Measurements from ENCODE around the gene PARVB. TPM values are rescaled to one million over a fixed set of nuclear protein-coding genes. Genes with fewer than 3 reads are reported as not detected.

The PARVB gene
- polyA plus RNA-seq, 1 experiment, result 65.8 TPM

GRCh38 chr22:44194569-44194968 is 170.5 kb downstream of the PARVB start:
- POLR2A ChIA-PET, result no interaction called here
- CTCF ChIA-PET, result interaction anchor here (0.6 kb wide), 1 partner anchor 1197 kb away, joined by 4 read pairs; no protein-coding TSS in a partner anchor
- Histone ChIP-seq H3K36me3 (ENCODE audit: control insufficient read depth, insufficient read depth, low read length) (no peaks in the 10 kb centered on the region), H3K4me3 (ENCODE audit: low read depth, low read length) (no peak overlapping the region), H3K27me3 (ENCODE audit: control insufficient read depth, insufficient read depth, low read length) (peaks cover 14% of the 10 kb centered on the region)
- DNase-seq (ENCODE audit: low read depth), result no peak
- no peak for TF ChIP-seq CTCF (IDR thresholded peaks at IDR 0.05; ENCODE audit: insufficient read depth, low read depth, low read length)

GRCh38 chr22:44195189-44195871 is 171.2 kb downstream of the PARVB start:
- POLR2A ChIA-PET, result no interaction called here
- Histone ChIP-seq H3K27me3 (ENCODE audit: control insufficient read depth, insufficient read depth, low read length) (peaks cover 14% of the 10 kb centered on the region), H3K4me3 (ENCODE audit: low read depth, low read length) (no peak overlapping the region), H3K36me3 (ENCODE audit: control insufficient read depth, insufficient read depth, low read length) (no peaks in the 10 kb centered on the region)
- no peak for DNase-seq (ENCODE audit: low read depth)
- CTCF ChIA-PET, result interaction anchor here (1.1 kb wide), 1 partner anchor 9 kb away, joined by 4 read pairs; no protein-coding TSS in a partner anchor
- no peak for TF ChIP-seq CTCF (IDR thresholded peaks at IDR 0.05; ENCODE audit: insufficient read depth, low read depth, low read length)

GRCh38 chr22:44196241-44196640 is 172.1 kb downstream of the PARVB start:
- no peak overlapping the region for H3K4me3 ChIP-seq (ENCODE audit: low read depth, low read length)
- no peak for DNase-seq (ENCODE audit: low read depth)
- TF ChIP-seq CTCF (IDR thresholded peaks at IDR 0.05; ENCODE audit: insufficient read depth, low read depth, low read length), result no peak
- H3K36me3 ChIP-seq (ENCODE audit: control insufficient read depth, insufficient read depth, low read length), result no peaks in the 10 kb centered on the region
- POLR2A ChIA-PET, result no interaction called here
- H3K27me3 ChIP-seq (ENCODE audit: control insufficient read depth, insufficient read depth, low read length), result peaks cover 14% of the 10 kb centered on the region
- CTCF ChIA-PET, result interaction anchor here (1.1 kb wide), 1 partner anchor 10 kb away, joined by 4 read pairs; no protein-coding TSS in a partner anchor

- ChIA-PET CTCF (no interaction called here), POLR2A (no interaction called here)
- no peak for TF ChIP-seq CTCF (IDR thresholded peaks at IDR 0.05; ENCODE audit: insufficient read depth, low read depth, low read length)
- DNase-seq (ENCODE audit: low read depth), result no peak
- Histone ChIP-seq H3K36me3 (ENCODE audit: control insufficient read depth, insufficient read depth, low read length) (no peaks in the 10 kb centered on the region), H3K4me3 (ENCODE audit: low read depth, low read length) (no peak overlapping the region), H3K27me3 (ENCODE audit: control insufficient read depth, insufficient read depth, low read length) (peaks cover 14% of the 10 kb centered on the region)
These were observed 172.6 kb downstream of the PARVB start for GRCh38 chr22:44196731-44197131.

- POLR2A ChIA-PET, result no interaction called here
- no peak for TF ChIP-seq CTCF (IDR thresholded peaks at IDR 0.05; ENCODE audit: insufficient read depth, low read depth, low read length)
- Histone ChIP-seq H3K36me3 (ENCODE audit: control insufficient read depth, insufficient read depth, low read length) (no peaks in the 10 kb centered on the region), H3K27me3 (ENCODE audit: control insufficient read depth, insufficient read depth, low read length) (peaks cover 14% of the 10 kb centered on the region), H3K4me3 (ENCODE audit: low read depth, low read length) (no peak overlapping the region)
- CTCF ChIA-PET, result no interaction called here
- no peak for DNase-seq (ENCODE audit: low read depth)
These were observed 173.2 kb downstream of the PARVB start for GRCh38 chr22:44197271-44197670.

All from BJ (cell line).